Breast epithelium (tissue), 4 donors: Measurements from ENCODE around the gene HSH2D. TPM values are rescaled to one million over a fixed set of nuclear protein-coding genes. Genes with fewer than 3 reads are reported as not detected.
A peak's percentile ranks its signal among the peaks of the same experiment; 100 is the strongest.

ENCODE experiments used
- DNase-seq, 2 donors: peaks; one replicate each; pipeline ENCODE4 v3.0.0-alpha.2; 2019; ENCODE audit warnings: low spot score in 2 of 2
- H3K27ac ChIP-seq, 2 donors: fragments of 200-600 bp; sonication (generic) in 1 of 2; one replicate each; pipeline ENCODE4 v1.5.1; 2016 to 2019; ENCODE audit warnings: mild to moderate bottlenecking in 1 of 2
- H3K27me3 ChIP-seq, 2 donors: fragments of 200-600 bp; sonication (generic) in 1 of 2; one replicate each; pipeline versions ENCODE4 v1.5.1 to v1.6.0; 2017 to 2019; ENCODE audit warnings: control low read depth in 1 of 2, mild to moderate bottlenecking in 1 of 2
- H3K36me3 ChIP-seq: fragments of 200-600 bp; one replicate; pipeline ENCODE4 v1.5.1; 2019
- H3K4me1 ChIP-seq, 2 donors: fragments of 200-600 bp; sonication (generic); one replicate each; pipeline ENCODE4 v1.5.1; 2016 to 2019; ENCODE audit warnings: control low read depth in 1 of 2
- H3K4me3 ChIP-seq, 3 donors: fragments of 200-600 bp; sonication (generic); 1 replicate in 2 of 3; 2 replicates in 1 of 3; pipeline ENCODE4 v1.5.1; 2016 to 2019; ENCODE audit warnings: mild to moderate bottlenecking in 3 of 3, moderate library complexity in 2 of 3
- H3K9me3 ChIP-seq, 2 donors: fragments of 200-600 bp; sonication (generic) in 1 of 2; one replicate each; pipeline ENCODE4 v1.5.1; 2016 to 2019; ENCODE audit warnings: control low read depth in 1 of 2
- CTCF ChIP-seq, 3 donors: fragments of 450-650 bp; IDR thresholded peaks; one replicate each; pipeline ENCODE4 v1.5.1; 2016 to 2017; ENCODE audit warnings: antibody characterized with exemption in 3 of 3, mild to moderate bottlenecking in 3 of 3, moderate library complexity in 3 of 3
- POLR2A ChIP-seq: fragments of 450-650 bp; IDR thresholded peaks from one replicate; pipeline ENCODE4 v1.6.1; 2016; ENCODE audit warnings: antibody characterized with exemption, mild to moderate bottlenecking, moderate library complexity
- POLR2AphosphoS5 ChIP-seq, 3 donors: sonication (generic); formaldehyde crosslinking; IDR thresholded peaks; one replicate each; pipeline ENCODE4 v1.6.1; 2017; ENCODE audit warnings: antibody characterized with exemption in 3 of 3
- intact Hi-C: fragments of 100-400 bp; cut with DNase I; formaldehyde crosslinking; loops from one replicate; pipeline ENCODE4 v1.15.1; 2023; ENCODE audit warnings: low total_unique reads
- total RNA-seq, 3 donors: library from RNA; depleted of rRNA; stranded (reverse); fragments of >200 nt; gene quantifications; one replicate each; pipeline ENCODE4 v1.1.0, GENCODE V29; 2016

HSH2D gene
- total RNA-seq, 3 donors from 2014 or later, result 0.16 to 5.7 (median 5.6) TPM

- intact Hi-C loops, result loop anchor here (2.0 kb wide), 1 partner anchor 165 kb away; no protein-coding TSS in a partner anchor
- Histone ChIP-seq H3K27ac (no peak overlapping the region), H3K36me3 (peaks cover 6% of the 10 kb centered on the region), H3K27me3 (no peaks in the 10 kb centered on the region), H3K4me1 (peaks cover 0 to 5% of the 10 kb centered on the region in 2 donors), H3K4me3 (no peak overlapping the region), H3K9me3 (no peaks in the 10 kb centered on the region)
- no peak for DNase-seq
- TF ChIP-seq CTCF (IDR thresholded peaks at IDR 0.05), result no peak
- TF ChIP-seq POLR2AphosphoS5 (IDR thresholded peaks at IDR 0.05), result no peak
- TF ChIP-seq POLR2A, result no peak
These were observed 47.9 kb downstream of the HSH2D start for GRCh38 chr19:16191216-16191908.

- intact Hi-C loops, result no loop called here
- Histone ChIP-seq H3K27ac (peak overlapping the region in 1 of 2 donors; percentile 20), H3K9me3 (no peaks in the 10 kb centered on the region), H3K4me1 (no peaks in the 10 kb centered on the region), H3K27me3 (no peaks in the 10 kb centered on the region), H3K4me3 (no peak overlapping the region), H3K36me3 (peaks cover 6% of the 10 kb centered on the region)
- no peak for TF ChIP-seq POLR2AphosphoS5 (IDR thresholded peaks at IDR 0.05)
- TF ChIP-seq CTCF (IDR thresholded peaks at IDR 0.05), result no peak
- no peak for TF ChIP-seq POLR2A
- no peak for DNase-seq
These were observed 50.0 kb downstream of the HSH2D start for GRCh38 chr19:16193466-16193865.

GRCh38 chr19:16197188-16197621, 53.7 kb downstream of the HSH2D start:
- H3K36me3 ChIP-seq, result no peaks in the 10 kb centered on the region
- intact Hi-C loops, result no loop called here
- no peak for DNase-seq
- TF ChIP-seq CTCF (IDR thresholded peaks at IDR 0.05) (no peak), POLR2AphosphoS5 (IDR thresholded peaks at IDR 0.05) (no peak), POLR2A (no peak)
- no peaks in the 10 kb centered on the region for H3K9me3 ChIP-seq
- peak overlapping the region; percentile 86 to 99 (median 87) for H3K4me3 ChIP-seq
- peak overlapping the region; percentile 69 to 82 for H3K27ac ChIP-seq
- H3K27me3 ChIP-seq, result no peaks in the 10 kb centered on the region
- peaks cover 4 to 7% of the 10 kb centered on the region in 2 donors for H3K4me1 ChIP-seq

GRCh38 chr19:16197622-16198369, 54.3 kb downstream of the HSH2D start, which contains the start of gene AP1M1:
Gene AP1M1 (plus strand): TSS chr19:16197911. CDS start chr19:16198027, 116 bp downstream.
- H3K27ac ChIP-seq, result peak within 1 kb of the TSS; percentile 69 to 82
- peaks cover 4 to 7% of the 10 kb centered on the region in 2 donors for H3K4me1 ChIP-seq
- peak; percentile 94 to 97 for DNase-seq
- H3K27me3 ChIP-seq, result no peaks in the 10 kb centered on the region
- no peaks in the 10 kb centered on the region for H3K9me3 ChIP-seq
- H3K36me3 ChIP-seq, result no peaks in the 10 kb centered on the region
- H3K4me3 ChIP-seq, result peak within 1 kb of the TSS; percentile 86 to 99 (median 87)
- intact Hi-C loops, result no loop called here
- TF ChIP-seq POLR2A (no peak), POLR2AphosphoS5 (IDR thresholded peaks at IDR 0.05) (peak in 1 of 3 donors; percentile 36)

GRCh38 chr19:16198370-16198651, 54.8 kb downstream of the HSH2D start:
- TF ChIP-seq POLR2AphosphoS5 (IDR thresholded peaks at IDR 0.05) (no peak), POLR2A (no peak), CTCF (IDR thresholded peaks at IDR 0.05) (no peak)
- Histone ChIP-seq H3K4me1 (peaks cover 4 to 7% of the 10 kb centered on the region in 2 donors), H3K27ac (peak overlapping the region; percentile 69 to 82), H3K36me3 (no peaks in the 10 kb centered on the region), H3K27me3 (no peaks in the 10 kb centered on the region), H3K4me3 (peak overlapping the region; percentile 86 to 99 (median 87)), H3K9me3 (no peaks in the 10 kb centered on the region)
- DNase-seq, result no peak
- intact Hi-C loops, result no loop called here
